HAP-1 (cell line): ENCODE results near the gene DRC3.
"Not testable (repeated sequence)": the region's sequence is repeated elsewhere in the genome, so short reads cannot be mapped to it uniquely, and the experiment has no call there.

ENCODE experiments used
- DNase-seq, 2 experiments: peaks; one replicate each; pipeline ENCODE4 v3.0.0-alpha.2; 2016 to 2020; ENCODE audit warnings: low spot score in 2 of 2
- H3K27me3 ChIP-seq: fragments of 250-450 bp; sonication (Bioruptor Pico); 2 replicates; pipeline ENCODE4 v1.5.1; 2020; ENCODE audit warnings: low read depth, mild to moderate bottlenecking, moderate library complexity
- H3K36me3 ChIP-seq: fragments of 250-450 bp; sonication (Bioruptor Pico); replicated peaks from 2 replicates; pipeline ENCODE4 v1.5.1; 2020; ENCODE audit warnings: mild to moderate bottlenecking
- H3K4me1 ChIP-seq: fragments of 250-450 bp; sonication (Bioruptor Pico); 2 replicates; pipeline ENCODE4 v1.5.1; 2020; ENCODE audit warnings: mild to moderate bottlenecking
- H3K4me3 ChIP-seq: fragments of 250-450 bp; sonication (Bioruptor Pico); 2 replicates; pipeline ENCODE4 v1.5.1; 2020; ENCODE audit warnings: mild to moderate bottlenecking, moderate library complexity
- H3K9me3 ChIP-seq: fragments of 250-450 bp; sonication (Bioruptor Pico); 2 replicates; pipeline ENCODE4 v1.5.1; 2020; ENCODE audit warnings: mild to moderate bottlenecking, moderate library complexity
- in situ Hi-C: fragments of 300-500 bp; cut with MboI; formaldehyde crosslinking; loops from 3 replicates; pipeline ENCODE4 v1.14.3; 2020; ENCODE audit warnings: low sequenced_read_pairs, inconsistent platforms, mixed read lengths

The DRC3 gene

GRCh38 chr17:17985153-17985552, 12.5 kb downstream of the DRC3 start:
- Histone ChIP-seq H3K27me3 (no peaks in the 10 kb centered on the region), H3K4me1 (no peaks in the 10 kb centered on the region), H3K9me3 (no peaks in the 10 kb centered on the region), H3K36me3 (no peaks in the 10 kb centered on the region; the same call in 1 of the 2 replicates), H3K4me3 (no peak overlapping the region)
- in situ Hi-C loops: no loop called here
- no peak for DNase-seq

- H3K27me3 ChIP-seq: no peaks in the 10 kb centered on the region
- peak in 1 of 2 experiments; percentile 28 for DNase-seq
- in situ Hi-C loops: no loop called here
- H3K36me3 ChIP-seq: no peaks in the 10 kb centered on the region; the same call in 1 of the 2 replicates
- H3K4me1 ChIP-seq: no peaks in the 10 kb centered on the region
- no peaks in the 10 kb centered on the region for H3K9me3 ChIP-seq
- no peak overlapping the region for H3K4me3 ChIP-seq
These were observed 12.9 kb downstream of the DRC3 start for GRCh38 chr17:17985555-17985954.

DNA sequence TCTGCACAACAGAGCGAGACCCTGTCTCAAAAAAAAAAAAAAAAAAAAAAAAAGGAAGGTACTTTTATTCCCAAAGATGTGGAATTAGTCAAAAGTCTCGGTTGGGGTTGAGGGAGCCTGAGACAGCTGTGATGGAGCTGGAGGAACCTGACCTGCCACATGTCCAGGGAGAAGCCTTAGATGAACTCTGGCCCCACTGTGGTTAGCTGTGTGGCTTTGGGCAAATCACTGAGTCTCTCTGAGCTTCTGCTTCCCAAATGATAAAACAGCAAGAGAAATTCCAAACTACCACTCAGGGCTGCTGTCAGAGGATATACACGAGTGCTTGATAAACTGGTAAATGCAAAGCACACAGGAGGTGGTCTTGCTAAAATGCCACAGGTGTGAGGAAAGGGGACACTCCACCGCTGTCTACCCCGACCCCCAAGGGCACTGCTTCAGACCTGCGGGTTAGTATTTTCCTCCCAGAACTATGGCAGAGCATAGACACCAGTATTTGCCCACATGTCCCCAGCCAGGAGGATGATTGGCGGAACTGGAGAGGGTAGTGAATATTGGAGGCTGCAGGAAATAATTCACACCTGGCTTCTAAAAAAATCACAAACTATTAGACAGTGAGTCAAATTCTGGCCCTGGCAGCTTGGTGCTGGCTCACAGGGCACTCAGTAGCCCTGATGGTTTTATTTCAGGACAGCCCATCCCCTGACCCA, 14.7 kb downstream of the DRC3 start:
- Histone ChIP-seq H3K4me3 (no peak overlapping the region), H3K36me3 (no peaks in the 10 kb centered on the region; the same call in 1 of the 2 replicates), H3K9me3 (no peaks in the 10 kb centered on the region), H3K27me3 (no peaks in the 10 kb centered on the region), H3K4me1 (no peaks in the 10 kb centered on the region)
- in situ Hi-C loops: no loop called here
- no peak for DNase-seq

DNA sequence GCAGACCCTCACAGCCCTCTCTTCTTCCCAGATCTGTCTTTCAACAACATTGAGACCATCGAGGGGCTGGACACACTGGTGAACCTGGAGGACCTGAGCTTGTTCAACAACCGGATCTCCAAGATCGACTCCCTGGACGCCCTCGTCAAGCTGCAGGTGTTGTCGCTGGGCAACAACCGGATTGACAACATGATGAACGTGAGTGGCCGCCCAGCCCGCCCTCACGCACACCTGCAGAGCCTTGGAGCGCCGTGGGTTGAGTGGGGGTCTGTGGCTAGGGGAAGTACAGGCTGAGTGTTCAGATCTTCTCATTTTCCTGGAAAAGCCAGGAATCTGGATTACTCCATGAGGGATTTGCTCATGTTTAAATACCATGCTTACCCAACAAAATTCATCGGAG, 15.2 kb downstream of the DRC3 start:
- Histone ChIP-seq H3K4me3 (no peak overlapping the region), H3K4me1 (no peaks in the 10 kb centered on the region), H3K9me3 (no peaks in the 10 kb centered on the region), H3K27me3 (no peaks in the 10 kb centered on the region), H3K36me3 (no peaks in the 10 kb centered on the region; the same call in 1 of the 2 replicates)
- DNase-seq: no peak
- in situ Hi-C loops: no loop called here

DNA sequence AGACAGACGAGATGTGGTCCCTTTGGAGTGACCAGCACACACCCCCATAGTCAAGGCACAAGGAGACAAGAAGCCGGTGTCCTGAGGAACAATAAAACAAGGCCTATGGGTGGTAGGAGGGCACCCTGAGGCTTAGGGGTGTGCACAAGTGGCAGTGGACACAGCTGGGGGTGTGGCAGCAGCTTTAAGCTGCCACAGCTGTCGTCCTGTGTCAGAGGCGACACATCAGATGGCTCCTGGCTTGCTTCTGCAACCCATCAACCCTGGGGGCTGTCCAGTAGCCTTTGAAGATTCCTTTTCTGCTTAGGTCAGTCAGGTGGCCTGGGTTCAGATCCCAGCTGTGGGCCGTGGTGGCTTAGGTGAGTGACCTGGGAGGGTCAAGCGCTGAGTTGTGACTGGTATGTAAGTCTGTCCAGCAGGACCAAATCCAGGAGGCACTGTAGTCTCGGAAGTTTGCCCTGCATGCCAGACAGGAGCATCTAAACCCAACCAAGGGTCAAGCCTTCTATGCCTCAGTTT, 15.8 kb downstream of the DRC3 start:
- Histone ChIP-seq H3K27me3 (no peaks in the 10 kb centered on the region), H3K4me3 (no peak overlapping the region), H3K9me3 (no peaks in the 10 kb centered on the region), H3K4me1 (no peaks in the 10 kb centered on the region), H3K36me3 (no peaks in the 10 kb centered on the region)
- in situ Hi-C loops: no loop called here
- no peak for DNase-seq

DNA sequence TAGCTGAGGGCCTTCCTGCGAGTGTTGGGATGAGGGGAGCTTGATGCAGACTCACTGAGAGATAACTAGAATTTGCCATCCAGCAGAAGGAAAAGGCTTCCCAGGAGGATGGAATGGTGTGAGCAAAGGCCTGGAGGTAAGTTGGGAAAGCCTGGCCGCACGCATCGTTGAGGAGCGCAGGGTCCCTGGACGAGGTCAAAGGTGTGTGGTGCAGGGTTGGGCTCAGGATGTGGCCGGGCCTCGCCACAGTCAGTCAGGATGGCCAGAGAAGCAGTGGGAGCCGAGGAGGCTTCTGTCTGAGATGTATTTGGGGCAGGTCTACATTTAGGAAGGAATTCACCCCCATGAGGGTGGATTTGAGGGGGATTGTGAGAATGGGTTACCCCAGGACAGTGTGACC, 16.4 kb downstream of the DRC3 start:
- in situ Hi-C loops: no loop called here
- H3K9me3 ChIP-seq: no peaks in the 10 kb centered on the region
- no peak for DNase-seq
- no peaks in the 10 kb centered on the region for H3K36me3 ChIP-seq
- no peak overlapping the region for H3K4me3 ChIP-seq
- no peaks in the 10 kb centered on the region for H3K4me1 ChIP-seq
- H3K27me3 ChIP-seq: no peaks in the 10 kb centered on the region

- no peak for DNase-seq
- in situ Hi-C loops: no loop called here
- Histone ChIP-seq H3K27me3 (no peaks in the 10 kb centered on the region), H3K36me3 (no peaks in the 10 kb centered on the region), H3K4me3 (no peak overlapping the region), H3K9me3 (no peaks in the 10 kb centered on the region), H3K4me1 (no peaks in the 10 kb centered on the region)
These were observed 17.0 kb downstream of the DRC3 start for GRCh38 chr17:17989618-17990017.

DNA sequence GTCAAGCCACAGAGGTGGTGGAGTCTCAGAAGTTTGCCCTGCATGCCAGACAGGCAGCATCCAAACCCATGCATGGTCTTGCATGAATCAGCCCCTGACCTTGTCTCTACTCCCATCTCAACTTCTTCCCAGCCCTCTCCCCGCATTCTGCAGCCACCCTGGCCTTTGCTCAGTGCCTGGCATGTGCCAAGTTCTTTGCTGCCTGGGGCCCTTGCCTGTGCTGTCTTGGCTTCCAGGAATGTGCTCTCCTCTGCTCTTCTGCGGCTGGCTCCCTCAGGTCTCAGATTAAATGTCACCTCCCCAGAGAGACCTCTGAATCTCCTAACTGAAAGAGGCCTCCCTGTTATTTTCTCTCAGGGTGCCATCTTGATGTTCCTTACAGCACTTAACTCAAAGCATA, 17.6 kb downstream of the DRC3 start:
- Histone ChIP-seq H3K9me3 (no peaks in the 10 kb centered on the region), H3K4me1 (no peaks in the 10 kb centered on the region), H3K36me3 (no peaks in the 10 kb centered on the region), H3K4me3 (no peak overlapping the region), H3K27me3 (no peaks in the 10 kb centered on the region)
- no peak for DNase-seq
- in situ Hi-C loops: no loop called here

DNA sequence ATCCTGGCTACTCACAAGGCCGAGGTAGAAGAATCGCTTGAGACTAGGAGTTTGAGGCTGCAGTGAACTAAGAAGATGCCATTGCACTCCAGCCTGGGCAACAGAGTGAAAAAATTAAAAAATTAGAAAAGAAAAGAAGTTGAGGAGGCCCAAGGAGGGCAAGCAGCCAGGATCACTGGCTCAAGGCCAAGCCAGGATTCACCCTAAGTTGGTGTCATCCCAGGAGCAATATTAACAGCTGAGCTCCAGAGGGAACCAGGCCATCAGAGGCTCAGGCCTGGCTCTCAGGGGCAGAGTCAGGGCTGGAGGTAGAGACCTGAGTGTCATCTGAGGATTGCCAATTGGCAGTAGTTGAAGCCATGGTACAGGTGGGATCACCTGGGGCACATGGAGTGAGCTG, 20.7 kb downstream of the DRC3 start:
- H3K36me3 ChIP-seq: no peaks in the 10 kb centered on the region
- H3K27me3 ChIP-seq: no peaks in the 10 kb centered on the region
- H3K4me1 ChIP-seq: no peaks in the 10 kb centered on the region
- no peak for DNase-seq
- no peak overlapping the region for H3K4me3 ChIP-seq
- no peaks in the 10 kb centered on the region for H3K9me3 ChIP-seq
- in situ Hi-C loops: no loop called here

DNA sequence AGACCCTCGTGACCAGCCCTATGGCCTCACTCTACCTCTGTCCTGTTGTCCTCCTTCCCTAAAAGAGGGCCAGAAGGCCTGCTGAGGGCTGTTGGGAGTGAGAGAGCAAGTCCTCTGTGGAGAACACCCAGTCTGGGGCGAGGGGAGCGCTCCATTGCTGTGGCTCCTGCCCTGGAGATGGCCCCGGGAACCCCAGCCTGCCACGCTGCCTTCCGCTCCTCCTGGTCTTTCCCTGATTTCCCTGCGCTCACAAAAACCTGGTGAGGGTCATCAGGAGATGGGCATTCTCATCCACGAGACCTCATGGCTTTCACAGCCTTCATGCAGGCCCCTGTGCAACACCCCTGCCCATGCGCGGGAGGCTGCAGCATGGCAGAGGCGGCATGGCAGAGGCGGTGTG, 21.2 kb downstream of the DRC3 start:
- Histone ChIP-seq H3K36me3 (no peaks in the 10 kb centered on the region), H3K9me3 (no peaks in the 10 kb centered on the region), H3K4me1 (no peaks in the 10 kb centered on the region), H3K27me3 (no peaks in the 10 kb centered on the region), H3K4me3 (no peak overlapping the region)
- in situ Hi-C loops: no loop called here
- DNase-seq: no peak

GRCh38 chr17:17994271-17995069, 21.8 kb downstream of the DRC3 start:
- no peaks in the 10 kb centered on the region for H3K36me3 ChIP-seq
- H3K9me3 ChIP-seq: no peaks in the 10 kb centered on the region
- no peak overlapping the region for H3K4me3 ChIP-seq
- no peaks in the 10 kb centered on the region for H3K27me3 ChIP-seq
- in situ Hi-C loops: no loop called here
- peak in 1 of 2 experiments; percentile 57 for DNase-seq
- H3K4me1 ChIP-seq: no peaks in the 10 kb centered on the region

DNA sequence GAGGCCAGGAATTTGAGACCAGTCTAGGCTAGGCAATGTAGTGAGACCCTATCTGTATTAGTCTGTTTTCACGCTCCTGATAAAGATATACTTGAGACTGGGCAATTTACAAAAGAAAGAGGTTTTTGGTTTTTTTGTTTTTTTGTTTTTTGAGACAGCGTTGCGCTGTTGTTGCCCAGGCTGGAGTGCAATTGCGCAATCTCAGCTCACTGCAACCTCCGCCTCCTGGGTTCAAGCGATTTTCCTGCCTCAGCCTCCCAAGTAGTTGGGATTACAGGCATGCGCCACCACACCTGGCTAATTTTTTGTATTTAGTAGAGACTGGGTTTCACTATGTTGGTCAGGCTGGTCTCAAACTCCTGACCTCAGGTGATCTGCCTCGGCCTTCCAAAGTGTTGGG, 23.2 kb downstream of the DRC3 start:
- H3K4me1 ChIP-seq, H3K27me3 ChIP-seq, H3K36me3 ChIP-seq, H3K4me3 ChIP-seq, H3K9me3 ChIP-seq, DNase-seq, in situ Hi-C loops: not testable (repeated sequence)

- Histone ChIP-seq H3K27me3 (no peaks in the 10 kb centered on the region), H3K36me3 (no peaks in the 10 kb centered on the region), H3K4me1 (no peaks in the 10 kb centered on the region), H3K4me3 (no peak overlapping the region), H3K9me3 (no peaks in the 10 kb centered on the region)
- in situ Hi-C loops: no loop called here
- no peak for DNase-seq
These were observed 26.3 kb downstream of the DRC3 start for GRCh38 chr17:17998934-17999333.

DNA sequence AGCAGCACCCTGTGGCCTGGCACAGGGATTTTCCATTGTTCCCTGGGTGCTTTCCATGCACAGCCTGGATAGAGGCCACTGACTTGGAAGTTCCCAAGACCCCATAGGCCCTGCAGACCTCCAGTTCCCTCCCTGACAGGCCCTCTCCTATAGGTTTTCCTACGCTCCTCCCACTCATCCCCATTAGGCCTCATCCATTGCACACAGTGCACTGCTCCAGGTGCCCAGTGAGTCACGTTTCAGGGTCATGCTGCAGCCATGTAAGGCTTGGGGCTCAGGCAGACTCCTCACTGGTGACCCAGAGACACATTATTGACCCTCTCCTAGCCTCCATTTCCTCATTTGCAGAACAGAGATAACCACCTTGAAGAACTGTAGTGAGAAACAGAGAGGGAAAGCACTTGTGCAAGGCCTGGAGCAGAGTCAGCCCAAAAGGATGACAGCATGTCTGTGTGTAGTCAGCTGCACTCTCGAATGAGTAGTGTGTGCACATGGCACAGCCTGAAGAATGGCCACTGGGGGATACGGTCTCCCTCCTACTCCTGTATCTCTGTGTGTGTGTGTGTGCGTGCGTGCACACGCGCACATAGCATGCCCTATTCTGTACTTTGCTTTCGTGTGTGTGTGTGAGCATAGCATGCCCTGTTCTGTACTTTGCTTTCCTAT, 26.8 kb downstream of the DRC3 start:
- in situ Hi-C loops: no loop called here
- H3K9me3 ChIP-seq: no peaks in the 10 kb centered on the region
- H3K27me3 ChIP-seq: no peaks in the 10 kb centered on the region
- H3K4me1 ChIP-seq: no peaks in the 10 kb centered on the region
- H3K4me3 ChIP-seq: no peak overlapping the region
- DNase-seq: no peak
- H3K36me3 ChIP-seq: no peaks in the 10 kb centered on the region
